SK-N-SH (cell line): ENCODE data around the gene MEI1. TPM values are rescaled to one million over a fixed set of nuclear protein-coding genes. Genes with fewer than 3 reads are reported as not detected.

Experiments
- CTCF ChIA-PET: fragments of 300-600, 350-600 bp; formaldehyde crosslinking; extraction: SDS; loops from one replicate; lab custom pipeline; 2021; lab: Yijun Ruan, JAX
- POLR2A ChIA-PET: fragments of 350-600 bp; sonication (Branson Sonifier 250); formaldehyde crosslinking; extraction: SDS; loops from one replicate; lab custom pipeline; 2020; ENCODE audit warnings: antibody characterized with exemption, inconsistent platforms; lab: Yijun Ruan, JAX
- DNase-seq: peaks from one replicate; pipeline ENCODE4 v3.0.0; 2012
- H2AFZ ChIP-seq: fragments of 200-600 bp; sonication (generic); 2 replicates; pipeline ENCODE4 v1.8.1; 2016; ENCODE audit warnings: antibody characterized with exemption, mild to moderate bottlenecking, low read depth
- H3F3A ChIP-seq: fragments of 200-600 bp; sonication (generic); replicated peaks from 2 replicates; pipeline ENCODE3; 2016; ENCODE audit warnings: antibody characterized with exemption, mild to moderate bottlenecking; ENCODE audit not compliant: insufficient read depth
- H3K27ac ChIP-seq, 2 experiments: fragments of 200-500 bp in 1 of 2; fragments of 200-600 bp in 1 of 2; sonication (Bioruptor generic) in 1 of 2; sonication (generic), shearing (Covaris generic) in 1 of 2; 2 replicates each; pipeline versions ENCODE4 v1.5.1 to v1.6.1; 2014 to 2016; ENCODE audit warnings: low read depth in 2 of 2, inconsistent platforms in 1 of 2, low read length in 1 of 2, mild to moderate bottlenecking in 1 of 2, mixed read lengths in 1 of 2
- H3K27me3 ChIP-seq: fragments of 200-600 bp; sonication (generic), shearing (Covaris generic); 2 replicates; pipeline ENCODE4 v1.6.1; 2016; ENCODE audit warnings: mixed run types; ENCODE audit not compliant: insufficient read depth
- H3K36me3 ChIP-seq, 2 experiments: fragments of 200-500 bp in 1 of 2; fragments of 200-600 bp in 1 of 2; sonication (Bioruptor generic) in 1 of 2; sonication (generic) in 1 of 2; replicated peaks in 1 of 2; 2 replicates each; pipeline versions ENCODE3 to v1.5.1; 2014 to 2016; ENCODE audit warnings: low read length in 1 of 2, mild to moderate bottlenecking in 1 of 2; ENCODE audit not compliant: insufficient read depth in 2 of 2, control insufficient read depth in 1 of 2
- H3K4me1 ChIP-seq, 2 experiments: fragments of 200-500 bp in 1 of 2; fragments of 200-600 bp in 1 of 2; sonication (Bioruptor generic) in 1 of 2; sonication (generic), shearing (Covaris generic) in 1 of 2; 2 replicates each; pipeline versions ENCODE4 v1.5.1 to v1.6.1; 2014 to 2016; ENCODE audit warnings: low read depth in 1 of 2, low read length in 1 of 2, mixed run types in 1 of 2; ENCODE audit not compliant: insufficient read depth in 2 of 2, control insufficient read depth in 1 of 2
- H3K4me2 ChIP-seq: fragments of 200-600 bp; sonication (generic), shearing (Covaris generic); 2 replicates; pipeline ENCODE4 v1.6.1; 2017; ENCODE audit warnings: mixed run types
- H3K4me3 ChIP-seq, 2 experiments: fragments of 200-500 bp in 1 of 2; fragments of 200-600 bp in 1 of 2; sonication (Bioruptor generic) in 1 of 2; sonication (generic), shearing (Covaris generic) in 1 of 2; 2 replicates each; pipeline versions ENCODE4 v1.5.1 to v1.8.1; 2014 to 2016; ENCODE audit warnings: low read depth in 2 of 2, inconsistent platforms in 1 of 2, low read length in 1 of 2, mild to moderate bottlenecking in 1 of 2, mixed read lengths in 1 of 2, moderate library complexity in 1 of 2
- H3K79me2 ChIP-seq: fragments of 200-600 bp; sonication (generic); 2 replicates; pipeline ENCODE4 v1.8.1; 2017; ENCODE audit warnings: mild to moderate bottlenecking; ENCODE audit not compliant: insufficient read depth
- H3K9ac ChIP-seq: fragments of 200-600 bp; sonication (generic); 2 replicates; pipeline ENCODE4 v1.6.1; 2017; ENCODE audit warnings: mixed run types
- H3K9me2 ChIP-seq: fragments of 200-600 bp; sonication (generic); 2 replicates; pipeline ENCODE4 v1.6.1; 2017; ENCODE audit warnings: mixed run types
- H3K9me3 ChIP-seq: fragments of 200-600 bp; sonication (generic); 2 replicates; pipeline ENCODE4 v1.6.1; 2017; ENCODE audit warnings: mixed run types, mild to moderate bottlenecking, moderate library complexity
- H4K20me1 ChIP-seq: fragments of 200-600 bp; sonication (generic); 2 replicates; pipeline ENCODE4 v1.6.1; 2017; ENCODE audit warnings: mild to moderate bottlenecking, mixed run types; ENCODE audit not compliant: insufficient read depth
- CHD2 ChIP-seq: fragments of 150-350 bp; IDR thresholded peaks from 2 replicates; pipeline ENCODE4 v1.6.1; 2018; ENCODE audit warnings: low read length; ENCODE audit not compliant: partially characterized antibody
- ELF1 ChIP-seq: IDR thresholded peaks from 2 replicates; pipeline ENCODE4 v1.4.0; 2012
- MEF2A ChIP-seq: IDR thresholded peaks from 2 replicates; pipeline ENCODE4 v1.4.0; 2012; ENCODE audit warnings: low read depth, borderline replicate concordance
- WGBS: methylation state at CpG from one replicate; pipeline ENCODE4 v1.1.6; 2017; ENCODE audit warnings: low lambda C conversion rate; 5-methylcytosine and 5-hydroxymethylcytosine counted together
- polyA plus RNA-seq, 3 experiments: library from polyadenylated mRNA; depleted of rRNA; stranded (reverse); fragments of >200 nt; gene quantifications; 2 replicates each; pipeline ENCODE4 v1.2.3, GENCODE V29; 2012
- small RNA-seq, 7 experiments: library from RNA; depleted of rRNA; stranded (forward); fragments of <200 nt; gene quantifications; one replicate each; pipeline ENCODE3, GENCODE V24; 2012
- TF ChIP-seq, protein P1 (sequence below): IDR thresholded peaks from 2 replicates; pipeline ENCODE4 v1.4.0; 2012; ENCODE audit warnings: low read depth, borderline replicate concordance

The MEI1 gene
- polyA plus RNA-seq, 1 of the 3 experiments (the other 2 are of a cell fraction), result not detected

DNA sequence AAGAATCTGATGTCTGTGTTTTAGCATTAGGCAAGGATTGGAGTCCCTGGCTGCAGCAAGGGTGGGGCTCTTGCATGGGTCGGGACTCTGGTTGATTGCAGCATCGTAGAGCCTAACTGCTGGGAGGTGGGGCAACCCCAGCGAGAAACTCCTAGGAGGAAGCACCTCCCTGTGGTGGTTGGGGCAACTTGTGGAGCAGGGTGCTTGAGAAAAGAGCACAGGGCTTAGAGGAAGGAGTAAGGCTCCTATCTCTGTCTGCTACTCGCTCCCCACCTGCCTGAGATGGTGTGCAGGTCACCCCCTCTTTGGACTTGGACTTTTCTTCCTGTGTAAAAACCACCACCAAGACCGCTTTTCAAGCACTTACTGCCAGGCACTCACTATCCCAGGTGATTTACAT, 149.2 kb downstream of the MEI1 start:
- no peaks in the 10 kb centered on the region for H3F3A ChIP-seq
- POLR2A ChIA-PET, result no interaction called here

More for the DNA sequence above, 149.2 kb downstream of the MEI1 start:
- Histone ChIP-seq H3K4me3 (no peak overlapping the region), H4K20me1 (no peaks in the 10 kb centered on the region), H2AFZ (no peak overlapping the region), H3K4me1 (peaks cover 0 to 3% of the 10 kb centered on the region in 2 experiments; a peak in 1 of 4 replicates), H3K4me2 (no peak overlapping the region), H3K79me2 (no peaks in the 10 kb centered on the region), H3K27me3 (no peaks in the 10 kb centered on the region), H3K9me2 (no peaks in the 10 kb centered on the region), H3K27ac (no peak overlapping the region; a peak in 1 of 4 replicates), H3K9ac (no peak overlapping the region), H3K36me3 (no peaks in the 10 kb centered on the region), H3K9me3 (no peaks in the 10 kb centered on the region)
- DNase-seq, result no peak
- TF ChIP-seq CHD2 (no peak), MEF2A (no peak), ELF1 (no peak)
- TF ChIP-seq, protein P1, sequence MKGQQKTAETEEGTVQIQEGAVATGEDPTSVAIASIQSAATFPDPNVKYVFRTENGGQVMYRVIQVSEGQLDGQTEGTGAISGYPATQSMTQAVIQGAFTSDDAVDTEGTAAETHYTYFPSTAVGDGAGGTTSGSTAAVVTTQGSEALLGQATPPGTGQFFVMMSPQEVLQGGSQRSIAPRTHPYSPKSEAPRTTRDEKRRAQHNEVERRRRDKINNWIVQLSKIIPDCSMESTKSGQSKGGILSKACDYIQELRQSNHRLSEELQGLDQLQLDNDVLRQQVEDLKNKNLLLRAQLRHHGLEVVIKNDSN, result no peak
- CTCF ChIA-PET, result no interaction called here
- 80% methylated on average over 4 of the region's 5 CpGs for WGBS

Small RNA genes within 50 kb of the gene (small RNA-seq; reads per million reads assigned to genes)
- gene HMGN2P10, result 0 reads per million in 7 experiments
- 0 reads per million in 7 experiments for gene RF00019
- 0 to 0.13 (median 0) reads per million in 7 experiments for gene RNU6-476P
- 0 reads per million in 7 experiments for gene RNU6ATAC22P

Other genes starting within 250 kb of the MEI1 start
- 39.6 and 47.5 TPM in 2 replicates for gene PHF5A, start 230.8 kb upstream of the MEI1 start, polyA plus RNA-seq (2012; rRNA removed)
- gene ACO2, start 230.4 kb upstream of the MEI1 start, polyA plus RNA-seq (2012; rRNA removed), result 21.1 and 47.0 TPM in 2 replicates
- gene POLR3H, start 155.0 kb upstream of the MEI1 start, polyA plus RNA-seq (2012; rRNA removed), result 22.9 and 25.8 TPM in 2 replicates
- 5.5 and 5.7 TPM in 2 replicates for gene CSDC2, start 138.5 kb upstream of the MEI1 start, polyA plus RNA-seq (2012; rRNA removed)
- 44.3 and 46.4 TPM in 2 replicates for gene PMM1, start 109.7 kb upstream of the MEI1 start, polyA plus RNA-seq (2012; rRNA removed)
- 8.2 and 12.7 TPM in 2 replicates for gene DESI1, start 78.5 kb upstream of the MEI1 start, polyA plus RNA-seq (2012; rRNA removed)
- gene XRCC6, start 78.2 kb upstream of the MEI1 start, polyA plus RNA-seq (2012; rRNA removed), result 78.1 and 79.0 TPM in 2 replicates
- 273 and 282 TPM in 2 replicates for gene SNU13, start 10.6 kb upstream of the MEI1 start, polyA plus RNA-seq (2012; rRNA removed)
- gene CCDC134, start 101.2 kb downstream of the MEI1 start, polyA plus RNA-seq (2012; rRNA removed), result 1.8 and 2.0 TPM in 2 replicates
- gene SREBF2, start 133.6 kb downstream of the MEI1 start, polyA plus RNA-seq (2012; rRNA removed), result 7.4 and 7.5 TPM in 2 replicates
- gene SHISA8, start 215.6 kb downstream of the MEI1 start, polyA plus RNA-seq (2012; rRNA removed), result not detected in 2 replicates
- gene TNFRSF13C, start 227.3 kb downstream of the MEI1 start, polyA plus RNA-seq (2012; rRNA removed), result 0.10 and 0.12 TPM in 2 replicates
- 8.1 and 15.6 TPM in 2 replicates for gene CENPM, start 247.6 kb downstream of the MEI1 start, polyA plus RNA-seq (2012; rRNA removed)